Transverse colon (tissue), 4 donors: ENCODE measurements around the gene ATP11A. TPM values are rescaled to one million over a fixed set of nuclear protein-coding genes. Genes with fewer than 3 reads are reported as not detected.
A peak's percentile ranks its signal among the peaks of the same experiment; 100 is the strongest.

Source experiments
- DNase-seq: peaks from one replicate; pipeline ENCODE4 v3.0.0-alpha.2; 2019
- H3K27ac ChIP-seq, 4 donors: fragments of 200-600 bp; sonication (generic); 2 replicates each; pipeline ENCODE4 v1.5.1; 2016 to 2018; ENCODE audit warnings: inconsistent platforms in 4 of 4
- H3K27me3 ChIP-seq: fragments of 200-600 bp; sonication (generic); 2 replicates; pipeline ENCODE4 v1.5.1; 2017; ENCODE audit warnings: inconsistent platforms
- H3K36me3 ChIP-seq, 4 donors: fragments of 200-600 bp; sonication (generic); 2 replicates each; pipeline ENCODE4 v1.5.1; 2017 to 2019; ENCODE audit warnings: inconsistent platforms in 4 of 4
- H3K4me1 ChIP-seq, 4 donors: fragments of 200-600 bp; sonication (generic); 2 replicates each; pipeline ENCODE4 v1.5.1; 2017 to 2020; ENCODE audit warnings: inconsistent platforms in 4 of 4
- H3K4me3 ChIP-seq, 4 donors: fragments of 200-600 bp; sonication (generic); 1 replicate in 1 of 4; 2 replicates in 3 of 4; pipeline versions ENCODE4 v1.5.1 to v1.6.1; 2017 to 2019; ENCODE audit warnings: inconsistent platforms in 4 of 4
- H3K9me3 ChIP-seq, 2 donors: fragments of 200-600 bp; sonication (generic); 2 replicates each; pipeline ENCODE4 v1.5.1; 2017 to 2019; ENCODE audit warnings: inconsistent platforms in 2 of 2
- CTCF ChIP-seq, 5 experiments: fragments of 200-600 bp in 3 of 5; fragments of 450-650 bp in 2 of 5; sonication (generic) in 3 of 5; IDR thresholded peaks; 1 replicate in 2 of 5; 2 replicates in 3 of 5; pipeline ENCODE4 v1.5.1; 2016 to 2017; ENCODE audit warnings: antibody characterized with exemption in 5 of 5, inconsistent platforms in 3 of 5, mild to moderate bottlenecking in 2 of 5, moderate library complexity in 1 of 5
- EP300 ChIP-seq: sonication (generic); formaldehyde crosslinking; IDR thresholded peaks from one replicate; pipeline ENCODE4 v1.6.1; 2017; ENCODE audit warnings: antibody characterized with exemption, low read depth
- POLR2A ChIP-seq: fragments of 450-650 bp; IDR thresholded peaks from one replicate; pipeline ENCODE4 v1.6.1; 2016; ENCODE audit warnings: antibody characterized with exemption, mild to moderate bottlenecking, moderate library complexity
- POLR2AphosphoS5 ChIP-seq, 3 donors: sonication (generic); formaldehyde crosslinking; IDR thresholded peaks; one replicate each; pipeline ENCODE4 v1.6.1; 2016; ENCODE audit warnings: antibody characterized with exemption in 3 of 3
- WGBS, 2 donors: methylation state at CpG; one replicate each; pipeline ENCODE4 v1.1.5; 2018; ENCODE audit warnings: low coverage in 1 of 2; 5-methylcytosine and 5-hydroxymethylcytosine counted together
- in situ Hi-C, 4 donors: fragments of 200-750 bp; cut with MboI; loops; one replicate each; pipeline versions ENCODE4 v1.15.0 to v1.15.1; 2017; ENCODE audit warnings: low sequenced_read_pairs in 3 of 4, low pct_ligation_motif_present in 1 of 4, low pct_unique_long_range_greater_than_20kb in 1 of 4
- intact Hi-C: fragments of 100-400 bp; cut with DNase I; formaldehyde crosslinking; loops from one replicate; pipeline ENCODE4 v1.15.1; 2023; ENCODE audit warnings: low total_unique reads
- total RNA-seq, 4 donors: library from RNA; depleted of rRNA; stranded (reverse); fragments of >200 nt; gene quantifications; one replicate each; pipeline ENCODE4 v1.1.0, GENCODE V29; 2016

ATP11A gene
- total RNA-seq, 4 donors from 2014 or later, result 10.2 to 17.5 (median 13.3) TPM

GRCh38 chr13:112782429-112783010 is 92.7 kb downstream of the ATP11A start:
- in situ Hi-C loops, result no loop called here
- Histone ChIP-seq H3K4me1 (peaks cover 0 to 16% (median 2%) of the 10 kb centered on the region in 4 donors), H3K27me3 (no peaks in the 10 kb centered on the region), H3K27ac (peak overlapping the region in 1 of 4 donors; percentile 7), H3K36me3 (no peaks in the 10 kb centered on the region), H3K9me3 (no peaks in the 10 kb centered on the region), H3K4me3 (no peak overlapping the region)
- WGBS, 2 donors, result 68 to 78% methylated on average over 1 to 15 of the region's 15 CpGs
- no peak for TF ChIP-seq CTCF (IDR thresholded peaks at IDR 0.05)
- no peak for TF ChIP-seq EP300
- DNase-seq, result no peak
- intact Hi-C loops, result no loop called here

- WGBS, 2 donors, result 63 to 78% methylated on average over 4 to 28 of the region's 28 CpGs
- Histone ChIP-seq H3K36me3 (no peaks in the 10 kb centered on the region), H3K4me1 (peaks cover 0 to 16% (median 2%) of the 10 kb centered on the region in 4 donors), H3K27me3 (no peaks in the 10 kb centered on the region), H3K4me3 (no peak overlapping the region), H3K27ac (peak overlapping the region; percentile 3 to 39 (median 11)), H3K9me3 (no peaks in the 10 kb centered on the region)
- no peak for TF ChIP-seq POLR2A
- no peak for TF ChIP-seq POLR2AphosphoS5 (IDR thresholded peaks at IDR 0.05)
- TF ChIP-seq CTCF (IDR thresholded peaks at IDR 0.05), result no peak
- no peak for DNase-seq
- in situ Hi-C loops (no loop called here), intact Hi-C loops (no loop called here)
These were observed 93.5 kb downstream of the ATP11A start for GRCh38 chr13:112783135-112783977.

- H3K27ac ChIP-seq, result peak overlapping the region in 1 of 4 donors; percentile 39
- no peak for DNase-seq
- no peaks in the 10 kb centered on the region for H3K27me3 ChIP-seq
- no peak overlapping the region for H3K4me3 ChIP-seq
- intact Hi-C loops, result no loop called here
- no peaks in the 10 kb centered on the region for H3K9me3 ChIP-seq
- H3K4me1 ChIP-seq, result peaks cover 0 to 16% (median 2%) of the 10 kb centered on the region in 4 donors
- WGBS, 2 donors, result 90 to 100% methylated on average over 2 to 9 of the region's 9 CpGs
- no peaks in the 10 kb centered on the region for H3K36me3 ChIP-seq
- in situ Hi-C loops, result no loop called here
- TF ChIP-seq POLR2AphosphoS5 (IDR thresholded peaks at IDR 0.05), result no peak
- no peak for TF ChIP-seq POLR2A
- no peak for TF ChIP-seq CTCF (IDR thresholded peaks at IDR 0.05)
- no peak for TF ChIP-seq EP300
These were observed 94.1 kb downstream of the ATP11A start for GRCh38 chr13:112783978-112784371.

GRCh38 chr13:112784811-112785482 is 95.1 kb downstream of the ATP11A start:
- Histone ChIP-seq H3K36me3 (no peaks in the 10 kb centered on the region), H3K4me3 (no peak overlapping the region), H3K4me1 (peaks cover 0 to 16% (median 2%) of the 10 kb centered on the region in 4 donors), H3K27ac (no peak overlapping the region), H3K9me3 (no peaks in the 10 kb centered on the region), H3K27me3 (no peaks in the 10 kb centered on the region)
- intact Hi-C loops (no loop called here), in situ Hi-C loops (no loop called here)
- DNase-seq, result no peak
- TF ChIP-seq POLR2AphosphoS5 (IDR thresholded peaks at IDR 0.05) (no peak), EP300 (no peak), POLR2A (no peak), CTCF (IDR thresholded peaks at IDR 0.05) (no peak)
- whole genome bisulfite sequencing, 2 donors, result 96% methylated on average over 28 of the region's 29 CpGs; no CpG with 5 or more reads in 1 of the 2 donors
